Mesendoderm (in vitro differentiated cells): Measurements from ENCODE around the gene FZD2.
A peak's percentile ranks its signal among the peaks of the same experiment; 100 is the strongest.

Source experiments
- DNase-seq: peaks from one replicate; pipeline ENCODE4 v3.0.0; 2013
- H2AK5ac ChIP-seq: 2 replicates; pipeline ENCODE4 v1.6.1; 2013; ENCODE audit warnings: low read length, inconsistent platforms
- H2BK120ac ChIP-seq: 2 replicates; pipeline ENCODE4 v1.6.1; 2013; ENCODE audit warnings: low read depth, mild to moderate bottlenecking, low read length, moderate library complexity, mixed read lengths
- H2BK15ac ChIP-seq: replicated peaks from 2 replicates; pipeline ENCODE4 v1.6.1; 2013; ENCODE audit warnings: low read depth, mild to moderate bottlenecking, moderate library complexity
- H2BK5ac ChIP-seq: 2 replicates; pipeline ENCODE4 v1.6.1; 2013; ENCODE audit warnings: low read length, inconsistent platforms
- H3K18ac ChIP-seq: 2 replicates; pipeline ENCODE4 v1.6.1; 2013; ENCODE audit warnings: mild to moderate bottlenecking, low read length, mixed read lengths
- H3K23ac ChIP-seq: one replicate; pipeline ENCODE4 v1.6.1; 2013; ENCODE audit warnings: low read length
- H3K27ac ChIP-seq: 2 replicates; pipeline ENCODE4 v1.5.1; 2013; ENCODE audit warnings: low read depth, mild to moderate bottlenecking, inconsistent platforms, low read length, moderate library complexity
- H3K27me3 ChIP-seq: 2 replicates; pipeline ENCODE4 v1.6.1; 2013; ENCODE audit warnings: low read length, control low read depth, mild to moderate bottlenecking, inconsistent platforms; ENCODE audit not compliant: insufficient read depth, poor library complexity
- H3K36me3 ChIP-seq: 2 replicates; pipeline ENCODE4 v1.6.1; 2013; ENCODE audit warnings: low read length, inconsistent platforms; ENCODE audit not compliant: control insufficient read depth, insufficient read depth
- H3K4ac ChIP-seq: one replicate; pipeline ENCODE4 v1.6.1; 2013; ENCODE audit warnings: low read depth, mild to moderate bottlenecking, low read length, moderate library complexity
- H3K4me1 ChIP-seq: 2 replicates; pipeline ENCODE4 v1.6.1; 2013; ENCODE audit warnings: low read depth, low read length, inconsistent platforms; ENCODE audit not compliant: control insufficient read depth
- H3K4me2 ChIP-seq: 2 replicates; pipeline ENCODE4 v1.6.1; 2013; ENCODE audit warnings: low read length
- H3K4me3 ChIP-seq: 2 replicates; pipeline ENCODE4 v1.5.1; 2013; ENCODE audit warnings: mild to moderate bottlenecking, low read length
- H3K56ac ChIP-seq: one replicate; pipeline ENCODE4 v1.6.1; 2013; ENCODE audit warnings: low read length
- H3K79me1 ChIP-seq: 2 replicates; pipeline ENCODE4 v1.6.1; 2013; ENCODE audit warnings: low read length, inconsistent platforms
- H3K79me2 ChIP-seq: 2 replicates; pipeline ENCODE4 v1.6.1; 2013; ENCODE audit warnings: mild to moderate bottlenecking, low read length; ENCODE audit not compliant: control insufficient read depth, insufficient read depth
- H3K9ac ChIP-seq: 2 replicates; pipeline ENCODE4 v1.6.1; 2013; ENCODE audit warnings: low read length, inconsistent platforms
- H4K5ac ChIP-seq: one replicate; pipeline ENCODE4 v1.6.1; 2013; ENCODE audit warnings: low read length
- H4K8ac ChIP-seq: one replicate; pipeline ENCODE4 v1.6.1; 2013; ENCODE audit warnings: low read depth, mild to moderate bottlenecking, control low read depth, low read length, moderate library complexity
- WGBS: extraction: QIAGEN DNeasy Blood & Tissue Kit; methylation state at CpG from one replicate; pipeline ENCODE4 v1.1.7; 2013; ENCODE audit warnings: low lambda C conversion rate, missing lambda C conversion rate; ENCODE audit not compliant: insufficient coverage; ENCODE audit errors: extremely low coverage; 5-methylcytosine and 5-hydroxymethylcytosine counted together

Gene FZD2

DNA sequence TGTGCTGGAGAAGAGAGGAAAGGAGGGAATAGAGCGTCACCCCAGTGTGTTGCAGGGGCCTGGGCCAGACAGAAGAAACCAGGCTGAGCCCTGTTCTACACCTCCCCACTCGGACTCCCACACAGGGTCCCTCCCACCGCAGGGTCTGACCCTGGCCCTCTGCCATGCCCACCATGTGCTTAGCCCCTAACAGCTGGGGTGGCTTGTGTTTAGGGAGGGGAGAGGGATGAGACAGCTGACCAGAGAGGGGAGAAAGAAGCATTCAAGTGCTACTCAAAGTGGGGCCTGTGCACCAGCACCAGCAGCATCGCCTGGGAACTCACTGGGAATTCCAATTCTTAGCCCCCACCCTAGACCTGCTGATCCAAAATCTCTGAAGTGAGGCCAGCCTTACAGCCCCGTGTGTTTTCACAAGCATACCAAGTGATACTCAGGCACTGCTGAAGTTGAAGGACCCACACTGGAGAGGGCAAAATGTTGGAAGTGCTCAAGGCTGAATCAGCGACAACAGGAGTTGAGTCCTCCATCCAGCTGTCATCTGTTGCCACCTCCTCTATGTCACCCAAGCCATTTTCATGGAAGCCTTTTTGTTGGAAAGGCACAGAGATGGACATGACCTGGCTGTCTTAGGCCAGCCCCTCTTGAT is 47.0 kb downstream of the FZD2 start:
- H3K27me3 ChIP-seq: no peaks in the 10 kb centered on the region
- H3K18ac ChIP-seq: no peak overlapping the region
- no peaks in the 10 kb centered on the region for H3K79me2 ChIP-seq
- H2BK120ac ChIP-seq: no peak overlapping the region
- H3K23ac ChIP-seq: no peak overlapping the region
- no peak overlapping the region for H3K4me2 ChIP-seq
- no peak overlapping the region for H4K5ac ChIP-seq
- no CpG with 5 or more reads among the region's 6 CpGs for WGBS
- no peak overlapping the region for H3K56ac ChIP-seq
- no peaks in the 10 kb centered on the region for H3K36me3 ChIP-seq
- no peaks in the 10 kb centered on the region for H3K79me1 ChIP-seq
- peak overlapping the region; percentile 10 for H2AK5ac ChIP-seq
- no peak overlapping the region for H3K4ac ChIP-seq
- no peak overlapping the region for H3K27ac ChIP-seq
- no peak overlapping the region for H3K4me3 ChIP-seq
- no peak overlapping the region for H2BK5ac ChIP-seq
- H4K8ac ChIP-seq: no peak overlapping the region
- no peak for DNase-seq
- peaks cover 12% of the 10 kb centered on the region for H3K4me1 ChIP-seq
- no peak overlapping the region for H3K9ac ChIP-seq
- H2BK15ac ChIP-seq: no peak overlapping the region

DNA sequence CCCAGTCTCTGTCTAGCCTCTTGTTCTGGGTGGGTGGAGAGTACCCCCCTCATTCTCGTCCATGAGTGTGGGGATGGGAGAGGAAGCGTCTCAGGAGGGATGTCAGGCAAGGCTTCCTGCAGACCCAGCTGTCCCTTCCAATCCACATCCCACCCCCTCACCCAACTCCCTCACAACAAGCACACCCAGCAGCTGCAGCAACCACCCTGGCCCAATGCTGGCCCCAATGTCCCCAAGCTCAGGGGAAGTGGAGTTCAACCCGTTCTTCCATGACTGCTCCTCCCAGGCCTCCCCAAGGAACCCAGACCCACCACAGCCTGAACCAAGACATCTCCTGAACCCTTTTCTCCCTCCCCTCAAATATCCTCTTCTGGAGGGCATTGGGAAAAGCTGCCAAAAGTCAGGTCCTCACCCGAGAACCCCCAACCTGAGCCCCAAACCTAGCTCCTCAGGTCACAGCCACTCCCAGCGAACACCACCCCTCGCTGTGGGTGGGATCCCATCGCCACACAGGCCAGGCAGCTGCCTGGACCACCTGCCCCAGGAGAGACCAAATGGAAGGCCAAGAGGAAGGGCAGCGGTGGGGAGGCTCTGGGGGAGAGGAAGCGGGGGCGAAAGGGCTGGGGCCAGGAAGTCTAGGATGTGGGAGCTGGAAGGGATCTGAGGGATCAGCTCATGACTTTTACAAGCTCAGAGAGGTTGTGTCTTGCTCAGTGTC is 47.6 kb downstream of the FZD2 start:
- WGBS: no CpG with 5 or more reads among the region's 10 CpGs
- Histone ChIP-seq H3K27me3 (no peaks in the 10 kb centered on the region), H2AK5ac (no peak overlapping the region), H2BK15ac (no peak overlapping the region), H3K18ac (no peak overlapping the region), H4K5ac (no peak overlapping the region), H3K4ac (no peak overlapping the region), H3K79me2 (no peaks in the 10 kb centered on the region), H3K36me3 (no peaks in the 10 kb centered on the region), H3K23ac (no peak overlapping the region), H3K4me2 (no peak overlapping the region), H2BK120ac (no peak overlapping the region), H4K8ac (no peak overlapping the region), H3K56ac (no peak overlapping the region), H3K79me1 (no peaks in the 10 kb centered on the region), H3K9ac (no peak overlapping the region), H3K4me3 (no peak overlapping the region), H3K4me1 (peaks cover 10% of the 10 kb centered on the region), H3K27ac (no peak overlapping the region), H2BK5ac (no peak overlapping the region)
- no peak for DNase-seq

- no peak overlapping the region for H2BK5ac ChIP-seq
- no peak overlapping the region for H4K8ac ChIP-seq
- H3K9ac ChIP-seq: no peak overlapping the region
- no peaks in the 10 kb centered on the region for H3K79me1 ChIP-seq
- H3K4me3 ChIP-seq: no peak overlapping the region
- H3K4ac ChIP-seq: no peak overlapping the region
- no peak overlapping the region for H3K23ac ChIP-seq
- H2BK15ac ChIP-seq: no peak overlapping the region
- no peak for DNase-seq
- no peak overlapping the region for H2AK5ac ChIP-seq
- no peak overlapping the region for H3K56ac ChIP-seq
- H3K4me2 ChIP-seq: no peak overlapping the region
- H3K27me3 ChIP-seq: no peaks in the 10 kb centered on the region
- H3K36me3 ChIP-seq: no peaks in the 10 kb centered on the region
- no peaks in the 10 kb centered on the region for H3K79me2 ChIP-seq
- H4K5ac ChIP-seq: no peak overlapping the region
- H3K18ac ChIP-seq: no peak overlapping the region
- no peak overlapping the region for H3K27ac ChIP-seq
- H2BK120ac ChIP-seq: no peak overlapping the region
- WGBS: no CpG with 5 or more reads among the region's 11 CpGs
- peaks cover 16% of the 10 kb centered on the region for H3K4me1 ChIP-seq
Measured at GRCh38 chr17:44606658-44607057, 49.4 kb downstream of the FZD2 start.

- Histone ChIP-seq H2BK15ac (no peak overlapping the region), H3K18ac (peak overlapping the region; percentile 13), H3K27me3 (no peaks in the 10 kb centered on the region), H3K36me3 (no peaks in the 10 kb centered on the region), H2BK5ac (peak overlapping the region; percentile 2), H3K56ac (peak overlapping the region; percentile 78), H2AK5ac (peak overlapping the region; percentile 52), H3K4me3 (no peak overlapping the region), H3K4me1 (peaks cover 16% of the 10 kb centered on the region), H3K79me2 (no peaks in the 10 kb centered on the region), H3K4me2 (no peak overlapping the region), H2BK120ac (peak overlapping the region; percentile 31), H3K4ac (peak overlapping the region; percentile 48), H3K79me1 (no peaks in the 10 kb centered on the region), H4K8ac (no peak overlapping the region), H3K9ac (no peak overlapping the region), H4K5ac (no peak overlapping the region), H3K23ac (no peak overlapping the region), H3K27ac (no peak overlapping the region)
- peak; percentile 85 for DNase-seq
- no CpG with 5 or more reads among the region's 10 CpGs for WGBS
Measured at GRCh38 chr17:44607836-44608690, 50.8 kb downstream of the FZD2 start.

GRCh38 chr17:44608727-44609435 is 51.6 kb downstream of the FZD2 start:
- H3K79me2 ChIP-seq: no peaks in the 10 kb centered on the region
- peak overlapping the region; percentile 31 for H2BK120ac ChIP-seq
- no peaks in the 10 kb centered on the region for H3K27me3 ChIP-seq
- H4K8ac ChIP-seq: no peak overlapping the region
- no peaks in the 10 kb centered on the region for H3K79me1 ChIP-seq
- H2BK15ac ChIP-seq: no peak overlapping the region
- H3K56ac ChIP-seq: peak overlapping the region; percentile 78
- no peak overlapping the region for H4K5ac ChIP-seq
- no CpG with 5 or more reads among the region's 6 CpGs for WGBS
- peak overlapping the region; percentile 13 for H3K18ac ChIP-seq
- peaks cover 16% of the 10 kb centered on the region for H3K4me1 ChIP-seq
- no peak overlapping the region for H3K4me3 ChIP-seq
- no peak overlapping the region for H3K9ac ChIP-seq
- H3K23ac ChIP-seq: peak overlapping the region; percentile 85
- no peaks in the 10 kb centered on the region for H3K36me3 ChIP-seq
- no peak overlapping the region for H3K27ac ChIP-seq
- H3K4me2 ChIP-seq: no peak overlapping the region
- peak overlapping the region; percentile 48 for H3K4ac ChIP-seq
- DNase-seq: peak; percentile 65
- H2AK5ac ChIP-seq: peak overlapping the region; percentile 99
- peak overlapping the region; percentile 93 for H2BK5ac ChIP-seq
